GM21576 (cell line): ENCODE results near the gene ZFTA.

Experiments used
- ATAC-seq: cut with Tn5 transposase; IDR thresholded peaks from one replicate; pipeline ENCODE4 v1.9.1; 2021; ENCODE audit warnings: mild to moderate bottlenecking, moderate library complexity; ENCODE audit not compliant: unreplicated experiment

ZFTA gene

DNA sequence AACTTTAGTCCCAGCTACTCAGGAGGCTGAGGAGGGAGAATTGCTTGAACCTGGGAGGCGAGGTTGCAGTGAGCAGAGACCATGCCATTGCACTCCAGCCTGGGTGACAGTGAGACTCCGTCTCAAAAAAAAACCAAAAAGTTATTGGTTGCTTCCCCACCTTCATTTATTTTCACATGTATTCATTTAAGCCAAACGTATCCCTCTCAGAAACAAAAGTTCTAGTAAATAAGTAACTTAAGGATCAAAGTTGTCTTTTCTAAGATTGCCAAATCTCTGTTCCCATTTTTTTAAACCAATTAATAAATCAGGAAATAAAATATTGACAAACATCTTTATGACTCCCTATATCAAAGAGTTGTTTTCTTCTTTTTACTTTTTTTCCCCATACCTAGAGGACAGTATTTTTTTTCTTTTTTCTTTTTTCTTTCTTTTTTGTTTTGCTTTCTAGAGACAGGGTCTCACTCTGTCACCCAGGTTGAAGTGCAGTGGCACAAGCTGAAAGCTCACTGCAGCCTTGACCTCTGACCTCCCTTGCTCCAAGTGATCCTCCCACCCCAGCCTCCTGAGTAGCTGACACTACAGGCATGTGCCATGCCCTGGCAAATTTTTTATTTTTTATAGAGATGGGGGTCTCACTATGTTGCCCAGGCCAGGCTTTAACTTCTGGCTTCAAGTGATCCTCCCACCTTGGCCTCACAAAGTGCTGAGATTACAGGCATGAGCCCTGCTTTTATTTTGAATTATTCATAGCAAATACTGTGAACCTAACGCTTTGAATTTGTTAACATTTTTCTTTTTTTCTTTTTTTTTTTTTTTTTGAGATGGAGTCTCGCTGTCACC lies 11.4 kb downstream of the ZFTA start:
- no peak for ATAC-seq

- no peak for ATAC-seq
Observed at GRCh38 chr11:63749624-63750023, 19.0 kb downstream of the ZFTA start.

GRCh38 chr11:63747011-63747410 lies 21.6 kb downstream of the ZFTA start:
- no peak for ATAC-seq

- ATAC-seq: no peak
Observed at GRCh38 chr11:63745304-63746170, 23.0 kb downstream of the ZFTA start.

- ATAC-seq: no peak
Observed at GRCh38 chr11:63738720-63739360, 29.7 kb downstream of the ZFTA start.

GRCh38 chr11:63737718-63738117 lies 30.9 kb downstream of the ZFTA start:
- no peak for ATAC-seq

- ATAC-seq: no peak
Observed at GRCh38 chr11:63736864-63737263, 31.7 kb downstream of the ZFTA start.

- no peak for ATAC-seq
Observed at GRCh38 chr11:63729326-63729725, 39.2 kb downstream of the ZFTA start.

DNA sequence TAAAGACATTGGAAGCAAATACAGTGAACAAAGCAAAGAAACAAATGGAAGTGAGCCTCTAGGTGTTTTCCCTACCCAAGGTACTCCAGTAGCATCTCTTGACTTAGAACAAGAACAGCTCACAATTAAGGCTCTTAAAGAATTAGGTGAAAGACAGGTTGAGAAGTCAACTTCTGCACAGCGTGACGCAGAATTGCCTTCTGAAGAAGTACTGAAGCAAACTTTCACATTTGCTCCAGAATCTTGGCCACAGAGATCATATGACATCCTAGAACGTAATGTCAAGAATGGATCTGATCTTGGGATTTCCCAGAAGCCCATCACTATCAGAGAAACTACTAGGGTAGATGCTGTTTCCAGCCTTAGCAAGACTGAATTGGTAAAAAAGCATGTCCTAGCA lies 48.0 kb downstream of the ZFTA start:
- no peak for ATAC-seq

DNA sequence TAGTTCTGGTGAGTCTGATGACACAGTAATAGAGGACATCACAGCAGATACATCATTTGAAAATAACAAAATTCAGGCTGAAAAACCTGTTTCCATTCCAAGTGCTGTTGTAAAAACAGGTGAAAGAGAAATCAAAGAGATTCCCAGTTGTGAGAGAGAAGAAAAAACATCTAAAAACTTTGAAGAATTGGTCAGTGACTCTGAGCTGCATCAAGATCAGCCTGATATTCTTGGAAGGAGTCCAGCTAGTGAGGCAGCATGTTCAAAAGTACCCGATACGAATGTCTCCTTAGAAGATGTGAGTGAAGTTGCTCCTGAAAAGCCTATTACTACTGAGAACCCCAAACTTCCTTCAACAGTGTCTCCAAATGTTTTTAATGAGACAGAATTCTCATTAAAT lies 48.6 kb downstream of the ZFTA start:
- ATAC-seq: no peak

- ATAC-seq: no peak
Observed at GRCh38 chr11:63719001-63719400, 49.6 kb downstream of the ZFTA start.
